Effector CD8-positive, alpha-beta T cell (primary cell): ENCODE measurements around the gene THAP2.

Source experiments
- DNase-seq: peaks from one replicate; lab custom pipeline; 2025; lab: John Stamatoyannopoulos, UW

THAP2 gene

DNA sequence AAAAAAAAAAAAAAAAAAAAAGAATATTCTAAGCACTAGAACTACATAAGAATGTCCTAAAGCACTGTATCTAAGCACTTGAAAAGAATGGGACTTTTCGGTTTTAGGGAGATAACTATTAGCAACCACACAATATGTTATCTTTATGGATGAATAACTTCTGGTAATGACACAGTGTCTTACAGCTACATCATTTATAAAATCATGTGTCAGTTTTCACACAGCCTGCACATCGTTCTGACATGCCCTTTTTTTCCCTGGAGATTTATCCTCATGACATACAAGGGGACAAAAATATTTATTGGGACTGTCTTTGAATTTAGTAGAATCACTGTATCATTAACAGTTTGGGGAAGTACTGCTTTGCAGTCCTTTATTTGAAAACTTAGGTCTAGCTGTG lies 39.1 kb downstream of the THAP2 start:
- no peak for DNase-seq

DNA sequence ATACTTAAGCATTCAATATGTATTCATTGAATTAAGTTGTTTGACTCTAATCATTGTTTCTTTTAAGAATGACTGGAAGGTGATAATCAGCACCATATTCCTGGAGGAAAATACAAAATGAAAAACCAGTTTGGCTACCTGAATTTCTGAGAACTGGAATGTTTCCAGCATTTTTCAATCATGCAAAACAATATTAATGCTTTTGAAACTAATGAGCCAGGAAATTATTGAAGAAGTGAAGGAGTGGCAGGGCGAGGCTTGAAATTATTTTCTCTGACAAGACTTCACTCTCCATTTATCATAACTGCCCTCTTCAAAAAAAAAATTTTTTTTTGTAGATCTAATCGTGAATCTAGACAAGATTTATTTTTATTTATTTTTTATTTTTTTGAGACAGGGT lies 40.8 kb downstream of the THAP2 start:
- no peak for DNase-seq

GRCh38 chr12:71708658-71709057 lies 44.6 kb downstream of the THAP2 start:
- DNase-seq = no peak

DNA sequence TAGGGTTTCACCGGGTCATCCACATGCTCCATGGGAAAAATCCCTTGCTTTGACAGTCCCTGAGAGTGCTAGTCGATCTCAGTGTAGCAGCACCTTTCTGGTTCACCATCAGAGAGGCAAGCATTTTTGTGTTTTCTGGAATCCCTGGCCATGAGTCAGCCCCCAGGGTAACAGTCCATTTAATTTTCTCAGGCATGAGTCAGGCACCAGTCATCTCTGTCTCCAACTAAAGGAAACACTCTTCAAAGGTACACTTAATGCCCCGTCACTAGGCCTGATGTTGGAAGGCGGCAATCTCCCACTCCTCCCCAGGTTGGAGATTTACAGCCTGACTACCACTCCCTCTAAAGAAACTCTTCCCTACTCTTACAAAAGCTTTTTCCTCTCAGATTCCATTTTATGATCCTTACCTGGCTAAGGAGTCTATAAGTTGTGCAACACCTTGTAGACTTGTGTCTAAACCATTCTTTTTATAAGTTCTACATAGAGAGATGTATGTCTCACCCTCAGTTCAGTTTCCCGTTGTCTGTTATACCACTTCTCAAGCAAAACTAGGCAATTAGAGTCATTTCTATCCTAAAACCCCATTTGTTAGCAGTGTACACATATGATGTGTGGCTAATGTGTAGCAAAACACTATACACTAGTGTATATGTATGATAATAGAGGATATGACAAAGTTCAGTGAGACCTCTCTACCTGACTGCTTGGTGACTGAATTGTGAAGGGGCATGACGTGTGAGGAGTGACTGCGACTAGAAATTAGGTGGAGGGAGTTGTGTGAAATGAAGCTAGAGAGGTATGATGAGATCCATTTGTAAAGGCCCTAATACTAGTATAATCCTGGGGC lies 46.4 kb downstream of the THAP2 start:
- DNase-seq = no peak

GRCh38 chr12:71718611-71719010 lies 54.5 kb downstream of the THAP2 start:
- DNase-seq = no peak

- DNase-seq = no peak
These were observed 55.7 kb downstream of the THAP2 start for GRCh38 chr12:71719647-71720370.

GRCh38 chr12:71721783-71722505 lies 57.8 kb downstream of the THAP2 start:
- no peak for DNase-seq

DNA sequence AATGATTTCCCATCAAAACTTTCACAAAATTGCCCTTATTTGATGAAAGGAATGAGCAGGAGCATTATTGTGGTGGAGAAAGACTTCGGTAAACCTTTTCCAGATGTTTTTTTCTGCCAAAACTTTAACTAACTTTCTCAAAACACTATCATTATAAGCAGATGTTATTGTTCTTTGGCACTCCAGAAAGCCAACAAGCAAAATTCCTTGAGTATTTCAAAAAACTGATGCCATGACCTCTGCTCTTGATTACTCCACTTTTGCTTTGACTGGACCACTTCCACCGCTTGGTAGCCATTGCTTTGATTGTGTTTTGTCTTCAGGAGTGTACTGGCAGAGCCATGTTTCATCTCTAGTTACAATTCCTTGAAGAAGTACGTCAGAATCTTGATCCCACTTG lies 60.9 kb downstream of the THAP2 start:
- no peak for DNase-seq

GRCh38 chr12:71726548-71726947 lies 62.4 kb downstream of the THAP2 start:
- no peak for DNase-seq

DNA sequence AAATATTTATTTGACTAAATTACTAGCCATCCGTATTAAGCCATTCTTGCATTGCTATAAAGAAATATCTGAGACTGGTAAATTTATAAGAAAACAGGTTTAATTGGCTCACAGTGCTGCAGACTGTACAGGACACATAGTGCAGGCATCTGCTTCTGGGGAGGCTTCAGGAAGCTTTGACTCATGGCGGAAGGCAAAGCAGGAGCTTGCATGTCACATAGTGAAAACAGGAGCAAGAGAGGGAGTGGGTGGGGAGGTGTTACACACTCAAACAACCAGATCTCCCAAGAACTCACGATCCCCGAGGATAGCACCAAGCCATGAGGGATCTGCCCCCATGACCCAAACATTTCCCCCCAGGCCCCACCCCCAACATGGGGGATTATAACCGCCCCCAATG lies 63.9 kb downstream of the THAP2 start:
- no peak for DNase-seq
